ENCODE results near the gene ADI1.
"Not testable (repeated sequence)": the region's sequence is repeated elsewhere in the genome, so short reads cannot be mapped to it uniquely, and the experiment has no call there.

The ADI1 gene

GRCh38 chr2:3461801-3462492, 57.4 kb downstream of the ADI1 start:
- peak; percentile 97 for FAIRE-seq

- FAIRE-seq: no peak
These were observed 58.2 kb downstream of the ADI1 start for GRCh38 chr2:3460831-3461800.

GRCh38 chr2:3460156-3460555, 59.2 kb downstream of the ADI1 start:
- FAIRE-seq: no peak

GRCh38 chr2:3459185-3460015, 59.9 kb downstream of the ADI1 start:
- FAIRE-seq: no peak

DNA sequence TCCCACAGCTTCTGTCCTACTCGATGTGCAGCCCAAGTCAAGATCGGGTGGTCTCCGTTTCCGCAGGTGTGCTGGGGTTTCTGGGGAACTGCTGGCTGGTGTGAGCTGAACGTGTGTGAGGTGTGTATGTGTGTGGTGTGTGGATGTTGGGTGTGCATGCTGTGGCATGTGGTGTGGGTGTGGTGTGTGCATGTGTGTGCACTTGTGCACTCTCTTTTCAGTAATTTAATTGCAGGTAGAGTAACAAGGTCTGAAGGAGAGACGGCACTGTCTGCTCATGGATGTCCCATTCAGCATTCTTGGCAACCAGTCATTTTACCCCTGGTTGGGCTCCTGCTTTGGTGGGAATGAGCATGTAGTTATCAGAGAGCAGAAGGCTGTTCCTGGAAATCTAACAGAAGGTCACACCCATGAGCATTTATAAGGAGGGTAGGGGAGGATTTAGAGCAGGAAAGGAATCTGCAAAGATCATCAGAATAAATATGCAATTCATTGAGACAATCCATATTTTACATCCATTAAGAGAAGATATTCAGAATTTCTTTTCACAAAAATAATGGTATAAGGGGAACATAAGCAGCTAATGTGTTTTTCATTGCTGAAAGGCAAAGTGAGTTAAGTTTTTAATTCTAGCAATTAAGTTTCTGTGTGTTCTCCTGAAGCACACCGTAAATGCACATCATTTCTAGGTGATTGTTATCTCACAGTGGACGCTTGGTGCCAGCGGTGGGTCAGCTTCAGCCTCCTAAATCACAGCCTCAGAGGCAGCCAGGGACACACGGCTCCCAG, 60.7 kb downstream of the ADI1 start:
- no peak for FAIRE-seq

DNA sequence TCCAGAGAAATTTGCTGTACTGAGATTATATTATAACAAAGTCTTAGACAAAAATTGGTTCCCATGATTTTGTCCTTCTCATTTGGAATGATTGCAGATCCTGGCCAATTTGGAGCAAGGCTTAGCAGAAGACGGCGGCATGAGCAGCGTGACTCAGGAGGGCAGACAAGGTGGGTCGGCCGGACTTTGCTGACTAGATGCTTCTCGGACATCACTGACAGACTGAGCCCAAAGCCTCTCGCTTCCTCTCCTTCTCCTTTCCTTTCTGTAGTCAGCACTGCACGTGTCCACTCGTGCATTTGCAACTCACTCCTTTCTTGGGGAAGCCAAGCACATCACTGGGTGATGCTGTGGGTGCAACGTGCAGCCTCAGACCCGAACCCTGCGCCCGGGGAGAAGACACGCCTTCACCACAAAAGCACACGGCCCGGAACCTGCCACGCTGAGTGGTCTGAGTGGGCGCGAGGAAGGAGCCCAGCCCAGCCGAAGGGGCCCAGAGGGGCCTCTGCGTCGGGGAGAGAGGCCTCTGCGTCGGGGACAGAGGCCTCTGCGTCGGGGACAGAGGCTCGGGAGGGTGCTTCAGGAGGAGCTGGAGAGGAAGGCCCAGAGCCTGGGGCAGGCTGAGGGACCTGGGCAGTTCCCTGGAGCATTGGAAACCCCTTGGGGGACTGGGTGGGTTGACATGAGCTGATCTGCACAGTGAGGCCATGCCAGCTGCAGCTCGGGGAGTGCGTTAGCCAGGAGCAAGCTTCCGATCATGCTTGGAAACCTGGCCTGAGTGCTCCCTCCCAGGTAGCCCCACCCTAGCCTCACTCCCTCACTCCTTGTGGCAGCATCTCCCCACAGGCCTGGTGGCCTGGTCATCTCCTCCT, 61.6 kb downstream of the ADI1 start:
- no peak for FAIRE-seq

DNA sequence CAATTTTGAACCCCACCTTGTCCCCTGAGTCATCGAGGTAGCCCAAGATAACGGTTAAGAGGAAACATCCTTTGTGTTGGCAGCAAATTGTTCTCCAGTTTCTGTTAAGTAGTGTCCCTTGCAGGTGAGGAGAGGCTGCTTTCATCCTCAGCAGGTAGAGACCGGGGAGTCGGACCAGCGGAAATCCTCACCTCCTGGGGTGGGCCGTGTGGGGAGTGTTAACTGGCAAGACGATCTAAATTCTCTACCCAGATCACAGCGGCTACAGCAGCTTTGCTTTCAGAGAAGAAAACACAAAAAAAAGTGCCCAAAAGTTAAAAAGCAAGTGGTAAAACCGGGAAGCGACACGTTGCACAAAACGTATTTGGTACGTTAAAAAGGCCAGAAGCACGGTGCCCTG, 63.2 kb downstream of the ADI1 start:
- no peak for FAIRE-seq

GRCh38 chr2:3454802-3455201, 64.5 kb downstream of the ADI1 start:
- FAIRE-seq: no peak

DNA sequence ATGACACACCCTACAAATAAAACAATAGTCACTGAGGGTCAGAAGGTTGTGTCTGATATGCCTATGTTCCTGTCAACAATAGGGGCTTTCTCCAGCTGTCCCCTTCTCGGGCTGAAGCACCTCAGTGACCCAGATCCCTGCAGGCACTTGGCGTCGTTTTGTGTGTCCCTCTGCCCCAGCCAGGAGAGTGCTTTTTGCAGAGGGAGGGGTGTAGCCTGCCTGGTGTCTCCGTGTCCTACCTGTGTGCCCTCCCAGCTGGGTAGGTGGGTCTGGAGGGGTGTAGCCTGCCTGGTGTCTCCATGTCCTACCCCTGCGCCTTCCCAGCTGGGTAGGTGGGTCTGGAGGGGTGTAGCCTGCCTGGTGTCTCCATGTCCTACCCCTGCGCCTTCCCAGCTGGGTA, 65.3 kb downstream of the ADI1 start:
- not testable (repeated sequence) for FAIRE-seq

DNA sequence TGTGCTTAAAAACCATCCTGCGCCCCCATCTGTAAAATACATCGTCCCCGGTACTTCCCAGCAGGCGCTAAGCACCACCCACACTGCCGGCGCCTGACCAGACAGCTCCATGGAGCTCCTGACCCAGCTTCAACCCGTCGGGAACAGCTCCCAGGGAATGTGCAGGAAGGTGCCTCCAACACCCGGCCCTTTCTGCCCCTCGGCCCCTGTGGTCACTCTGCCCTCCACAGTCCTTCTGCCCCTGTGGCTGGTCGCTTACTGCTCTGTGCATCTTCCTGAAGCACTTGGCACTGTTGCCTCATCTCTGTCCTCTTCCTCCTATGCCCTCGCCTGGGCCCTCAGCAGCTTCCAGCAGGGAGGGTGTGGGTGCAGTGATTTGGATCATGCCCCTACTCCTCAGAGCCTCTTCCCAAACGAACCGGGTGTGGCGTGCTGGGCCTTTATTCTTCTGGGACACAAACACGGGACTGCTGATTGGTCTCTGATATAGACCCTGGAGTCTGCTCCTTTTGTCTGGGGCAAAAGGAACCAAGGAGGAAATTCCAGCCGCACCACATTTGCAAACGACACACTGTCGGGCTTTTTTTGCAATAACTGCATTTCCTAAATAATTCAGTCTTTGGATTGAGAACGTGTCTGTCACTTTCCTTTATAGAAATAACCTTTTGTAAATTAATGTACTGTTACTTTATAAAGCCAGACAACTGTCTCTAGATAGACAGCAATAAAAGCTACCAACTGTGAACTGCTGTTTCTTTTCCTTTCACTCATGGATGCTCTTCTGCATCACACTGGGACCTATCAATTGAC, 65.9 kb downstream of the ADI1 start:
- FAIRE-seq: no peak

DNA sequence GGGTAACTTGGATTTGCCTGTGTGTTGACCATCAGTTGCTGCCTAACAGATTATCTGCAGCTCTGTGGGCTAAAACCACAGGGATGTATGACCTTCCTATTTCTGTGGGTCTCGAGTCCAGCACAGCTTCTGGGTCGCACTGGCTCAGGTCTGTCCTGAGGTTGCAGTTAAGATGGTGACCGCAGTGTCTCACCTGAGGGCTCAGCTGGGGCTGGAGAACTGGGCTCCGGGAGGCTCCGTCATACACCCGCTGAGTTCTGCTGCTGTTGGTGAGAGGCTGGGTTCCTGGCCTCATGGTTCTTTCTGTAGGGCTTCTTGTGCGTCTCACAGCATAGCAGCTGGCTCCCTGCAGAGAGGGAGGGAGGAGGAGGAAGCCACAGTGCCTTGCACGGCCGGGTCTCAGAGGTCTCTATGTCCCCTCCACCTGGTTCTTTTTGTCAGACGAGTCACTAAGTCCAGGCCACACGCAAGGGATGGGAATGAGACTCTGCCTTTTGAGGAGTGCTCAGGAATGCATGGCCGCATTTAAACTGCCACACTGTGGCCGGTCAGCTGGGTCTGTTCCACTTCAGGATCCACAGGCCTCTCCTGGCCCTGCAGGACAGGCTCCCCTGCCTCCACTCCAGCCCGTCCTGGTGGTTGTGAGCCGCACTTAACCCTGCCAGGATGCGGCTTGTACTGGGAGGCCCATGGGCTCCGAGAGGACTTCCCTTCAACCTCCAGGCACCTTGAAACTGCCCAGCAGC, 67.2 kb downstream of the ADI1 start:
- FAIRE-seq: no peak

DNA sequence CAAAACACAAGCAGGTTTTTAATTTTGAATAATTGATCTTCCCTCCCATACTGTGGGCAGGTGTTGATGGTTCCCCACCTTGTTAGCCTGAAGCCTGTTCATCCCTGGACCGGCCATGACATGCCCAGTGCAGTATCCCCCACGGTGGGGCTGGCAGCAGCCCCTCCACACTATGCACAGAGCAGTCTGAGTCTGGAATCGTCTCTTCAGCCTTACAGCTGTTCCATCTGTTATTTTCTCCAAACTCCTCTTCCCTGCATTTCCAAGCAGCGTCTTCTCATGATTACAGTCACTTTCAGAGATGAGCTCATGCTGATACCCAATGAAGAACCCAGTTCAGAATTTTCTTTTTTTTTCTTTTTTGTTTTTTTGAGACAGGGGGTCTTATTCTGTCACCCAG, 68.2 kb downstream of the ADI1 start:
- FAIRE-seq: no peak

GRCh38 chr2:3450385-3451010, 68.8 kb downstream of the ADI1 start:
- FAIRE-seq: no peak

DNA sequence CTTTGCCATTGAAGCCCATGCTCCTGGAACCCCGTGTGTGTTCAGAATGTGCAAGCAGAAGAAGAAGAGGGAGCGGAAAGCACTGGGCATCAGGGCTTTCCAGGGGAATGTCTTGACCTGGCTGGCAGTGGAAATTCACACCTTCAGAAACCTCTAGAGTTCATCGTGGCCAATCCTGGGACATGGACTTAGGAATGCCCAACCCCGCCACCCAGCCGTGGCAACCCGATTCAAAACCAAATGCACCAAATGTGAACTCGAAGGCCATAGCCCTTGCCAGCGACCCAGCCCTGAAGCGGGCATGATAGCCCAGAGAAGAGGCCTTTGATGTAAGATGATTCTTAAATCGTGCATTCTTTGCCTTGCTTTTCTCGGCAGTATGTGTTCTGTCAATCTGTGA, 69.4 kb downstream of the ADI1 start:
- no peak for FAIRE-seq

GRCh38 chr2:3449086-3449485, 70.2 kb downstream of the ADI1 start:
- FAIRE-seq: no peak

DNA sequence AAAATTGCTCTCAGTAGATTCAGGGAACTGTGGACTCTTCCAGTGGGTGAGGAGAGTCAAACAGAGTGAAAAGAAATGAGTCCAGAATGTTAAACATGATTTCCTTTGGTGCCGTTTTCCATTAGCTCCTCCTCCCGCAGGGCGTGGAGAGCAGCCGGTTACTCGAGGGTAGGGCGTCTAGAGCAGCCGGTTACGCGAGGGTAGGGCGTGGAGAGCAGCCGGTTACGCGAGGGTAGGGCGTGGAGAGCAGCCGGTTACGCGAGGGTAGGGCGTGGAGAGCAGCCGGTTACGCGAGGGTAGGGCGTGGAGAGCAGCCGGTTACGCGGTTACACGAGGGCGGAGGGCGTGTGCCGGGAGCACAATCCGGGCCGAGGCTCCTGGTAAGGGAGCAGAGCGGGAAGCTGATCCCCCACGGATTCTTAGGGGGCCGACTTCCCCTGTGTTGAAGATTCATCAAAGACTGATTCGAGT, 70.9 kb downstream of the ADI1 start:
- not testable (repeated sequence) for FAIRE-seq

DNA sequence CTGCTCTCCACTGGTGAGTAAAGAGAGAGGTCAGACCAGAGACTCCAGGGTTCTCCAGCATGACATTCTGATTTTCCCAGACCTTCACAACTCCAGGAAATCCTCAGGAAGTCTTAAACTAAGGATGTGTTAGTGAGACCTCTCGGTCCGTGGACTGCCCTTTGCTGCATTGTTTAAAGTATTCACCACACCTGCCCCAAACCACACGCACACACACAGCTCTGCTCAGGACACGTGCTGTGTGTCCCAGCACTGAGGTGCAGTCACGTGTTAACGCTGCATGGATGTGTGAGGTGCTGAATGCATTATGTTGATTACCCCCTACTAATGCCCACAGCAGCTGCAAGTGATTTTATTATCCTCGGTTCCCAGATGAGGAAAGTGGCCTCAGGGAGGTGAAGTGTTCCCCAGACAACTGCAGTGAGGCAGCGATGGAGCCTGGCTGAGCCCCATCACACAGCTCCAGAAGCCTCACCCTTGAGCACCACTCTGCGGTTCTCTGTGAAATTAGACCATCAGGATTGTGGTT, 71.5 kb downstream of the ADI1 start:
- no peak for FAIRE-seq
